ENCODE measurements around the gene IGFBP4. TPM values are rescaled to one million over a fixed set of nuclear protein-coding genes. Genes with fewer than 3 reads are reported as not detected.

The IGFBP4 gene
- total and polyA plus RNA-seq, 3 donors from 2014 or later, result 67.9 to 317 (median 76.7) TPM

DNA sequence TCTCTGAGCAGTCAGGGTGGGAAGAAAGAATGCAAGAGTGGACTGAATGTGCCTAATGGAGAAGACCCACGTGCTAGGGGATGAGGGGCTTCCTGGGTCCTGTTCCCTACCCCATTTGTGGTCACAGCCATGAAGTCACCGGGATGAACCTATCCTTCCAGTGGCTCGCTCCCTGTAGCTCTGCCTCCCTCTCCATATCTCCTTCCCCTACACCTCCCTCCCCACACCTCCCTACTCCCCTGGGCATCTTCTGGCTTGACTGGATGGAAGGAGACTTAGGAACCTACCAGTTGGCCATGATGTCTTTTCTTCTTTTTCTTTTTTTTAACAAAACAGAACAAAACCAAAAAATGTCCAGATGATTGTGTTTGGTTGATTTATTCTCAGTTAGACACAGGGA, 14.1 kb downstream of the IGFBP4 start:
- Histone ChIP-seq H3K4me1 (peaks cover 38% of the 10 kb centered on the region), H3K27ac (peak overlapping the region in 1 of 2 donors; percentile 73), H3K36me3 (ENCODE audit: low read depth, missing control alignments) (no peaks in the 10 kb centered on the region), H3K27me3 (no peaks in the 10 kb centered on the region), H3K4me3 (no peak overlapping the region), H3K9me3 (no peaks in the 10 kb centered on the region)
- TF ChIP-seq POLR2A (IDR thresholded peaks at IDR 0.05), result no peak
- TF ChIP-seq, protein P1, sequence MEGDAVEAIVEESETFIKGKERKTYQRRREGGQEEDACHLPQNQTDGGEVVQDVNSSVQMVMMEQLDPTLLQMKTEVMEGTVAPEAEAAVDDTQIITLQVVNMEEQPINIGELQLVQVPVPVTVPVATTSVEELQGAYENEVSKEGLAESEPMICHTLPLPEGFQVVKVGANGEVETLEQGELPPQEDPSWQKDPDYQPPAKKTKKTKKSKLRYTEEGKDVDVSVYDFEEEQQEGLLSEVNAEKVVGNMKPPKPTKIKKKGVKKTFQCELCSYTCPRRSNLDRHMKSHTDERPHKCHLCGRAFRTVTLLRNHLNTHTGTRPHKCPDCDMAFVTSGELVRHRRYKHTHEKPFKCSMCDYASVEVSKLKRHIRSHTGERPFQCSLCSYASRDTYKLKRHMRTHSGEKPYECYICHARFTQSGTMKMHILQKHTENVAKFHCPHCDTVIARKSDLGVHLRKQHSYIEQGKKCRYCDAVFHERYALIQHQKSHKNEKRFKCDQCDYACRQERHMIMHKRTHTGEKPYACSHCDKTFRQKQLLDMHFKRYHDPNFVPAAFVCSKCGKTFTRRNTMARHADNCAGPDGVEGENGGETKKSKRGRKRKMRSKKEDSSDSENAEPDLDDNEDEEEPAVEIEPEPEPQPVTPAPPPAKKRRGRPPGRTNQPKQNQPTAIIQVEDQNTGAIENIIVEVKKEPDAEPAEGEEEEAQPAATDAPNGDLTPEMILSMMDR (IDR thresholded peaks at IDR 0.05), result no peak
- intact Hi-C loops (cut with DNase I; ENCODE audit: low total_unique reads), result no loop called here
- DNase-seq, result no peak
- WGBS, 2 donors, result 68 to 90% methylated on average over 3 of the region's 3 CpGs

DNA sequence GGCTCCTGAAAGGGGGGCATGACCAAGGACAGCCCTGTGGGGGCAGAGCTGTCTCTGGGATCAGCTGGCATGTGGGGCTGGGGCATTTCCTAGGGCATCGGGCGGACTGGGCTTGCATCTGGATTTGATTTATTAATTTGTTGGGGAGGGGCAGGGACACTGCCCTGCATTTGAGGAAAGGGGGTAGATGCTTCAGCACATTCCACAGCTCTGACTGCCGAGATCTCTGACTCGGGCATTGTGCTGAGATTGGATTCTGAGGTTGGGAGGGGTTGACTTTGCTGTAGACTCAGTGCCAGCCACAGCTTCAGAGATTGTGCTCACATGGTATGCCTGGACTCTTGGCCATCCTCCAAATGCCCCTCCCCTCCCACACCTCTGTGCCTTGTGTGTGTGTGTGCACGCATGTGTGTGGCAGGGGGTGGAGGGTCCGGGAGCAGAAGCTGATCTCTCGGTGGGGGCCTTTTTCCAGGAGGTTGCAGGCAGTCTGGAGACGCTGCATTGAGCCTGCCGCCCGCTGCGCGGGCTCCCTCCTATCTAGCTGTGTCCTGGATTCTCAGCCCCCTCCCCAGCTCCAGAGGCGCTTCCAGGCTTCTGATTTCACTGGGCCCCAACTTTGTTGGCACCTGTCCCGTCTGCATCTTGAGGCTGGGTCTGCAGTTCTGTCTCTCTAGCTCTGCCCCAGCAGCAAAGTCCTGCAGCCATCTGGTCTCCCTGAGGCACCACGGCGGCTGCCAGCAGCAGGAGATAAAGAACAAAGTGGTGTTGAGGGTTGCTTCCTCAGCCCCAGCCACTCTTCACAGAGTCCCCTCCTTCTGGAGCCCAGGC, 14.9 kb downstream of the IGFBP4 start:
- TF ChIP-seq, protein P1 (IDR thresholded peaks at IDR 0.05), result no peak
- no peak for TF ChIP-seq POLR2A (IDR thresholded peaks at IDR 0.05)
- intact Hi-C loops (cut with DNase I; ENCODE audit: low total_unique reads), result no loop called here
- Histone ChIP-seq H3K27ac (peak overlapping the region in 1 of 2 donors; percentile 30), H3K4me3 (no peak overlapping the region), H3K27me3 (no peaks in the 10 kb centered on the region), H3K36me3 (ENCODE audit: low read depth, missing control alignments) (no peaks in the 10 kb centered on the region), H3K9me3 (no peaks in the 10 kb centered on the region), H3K4me1 (peaks cover 41% of the 10 kb centered on the region)
- WGBS, 2 donors, result 37 to 38% methylated on average over 10 to 12 of the region's 16 CpGs
- DNase-seq, result no peak

DNA sequence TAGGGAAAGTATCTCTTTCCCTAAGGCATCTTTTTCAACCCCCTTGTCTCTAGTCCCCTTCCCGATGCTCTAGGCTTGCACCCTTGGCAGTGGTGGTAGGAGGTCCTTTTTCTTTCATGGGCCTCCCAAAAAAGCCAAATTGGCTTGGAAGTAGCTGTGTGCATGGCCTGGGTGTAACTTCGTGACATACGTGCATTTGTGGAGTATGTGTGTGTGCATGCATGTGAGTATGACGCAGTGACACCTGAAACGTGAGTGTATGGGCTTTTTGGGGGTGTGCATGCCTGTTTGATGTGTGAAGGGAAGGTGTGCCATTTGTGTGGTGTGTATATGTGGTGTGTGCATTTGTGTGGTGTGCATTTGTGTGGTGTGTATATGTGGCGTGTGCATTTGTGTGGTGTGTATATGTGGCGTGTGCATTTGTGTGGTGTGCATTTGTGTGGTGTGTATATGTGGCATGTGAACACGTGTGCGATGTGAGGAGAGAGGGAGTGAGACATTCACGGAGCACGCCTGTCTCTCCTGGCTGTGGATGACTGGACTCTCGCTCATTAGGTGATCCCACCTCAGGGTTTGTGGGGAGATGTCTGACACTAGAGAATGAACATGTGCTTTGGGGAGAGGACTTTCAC, 15.7 kb downstream of the IGFBP4 start:
- H3K27me3 ChIP-seq, result no peaks in the 10 kb centered on the region
- H3K36me3 ChIP-seq (ENCODE audit: low read depth, missing control alignments), result no peaks in the 10 kb centered on the region
- WGBS, 2 donors, result 80 to 81% methylated on average over 12 of the region's 12 CpGs
- TF ChIP-seq, protein P1 (IDR thresholded peaks at IDR 0.05), result no peak
- no peak for TF ChIP-seq POLR2A (IDR thresholded peaks at IDR 0.05)
- no peak overlapping the region for H3K4me3 ChIP-seq
- no peaks in the 10 kb centered on the region for H3K9me3 ChIP-seq
- H3K4me1 ChIP-seq, result peaks cover 43% of the 10 kb centered on the region
- intact Hi-C loops (cut with DNase I; ENCODE audit: low total_unique reads), result no loop called here
- H3K27ac ChIP-seq, result peak overlapping the region in 1 of 2 donors; percentile 30
- DNase-seq, result no peak

DNA sequence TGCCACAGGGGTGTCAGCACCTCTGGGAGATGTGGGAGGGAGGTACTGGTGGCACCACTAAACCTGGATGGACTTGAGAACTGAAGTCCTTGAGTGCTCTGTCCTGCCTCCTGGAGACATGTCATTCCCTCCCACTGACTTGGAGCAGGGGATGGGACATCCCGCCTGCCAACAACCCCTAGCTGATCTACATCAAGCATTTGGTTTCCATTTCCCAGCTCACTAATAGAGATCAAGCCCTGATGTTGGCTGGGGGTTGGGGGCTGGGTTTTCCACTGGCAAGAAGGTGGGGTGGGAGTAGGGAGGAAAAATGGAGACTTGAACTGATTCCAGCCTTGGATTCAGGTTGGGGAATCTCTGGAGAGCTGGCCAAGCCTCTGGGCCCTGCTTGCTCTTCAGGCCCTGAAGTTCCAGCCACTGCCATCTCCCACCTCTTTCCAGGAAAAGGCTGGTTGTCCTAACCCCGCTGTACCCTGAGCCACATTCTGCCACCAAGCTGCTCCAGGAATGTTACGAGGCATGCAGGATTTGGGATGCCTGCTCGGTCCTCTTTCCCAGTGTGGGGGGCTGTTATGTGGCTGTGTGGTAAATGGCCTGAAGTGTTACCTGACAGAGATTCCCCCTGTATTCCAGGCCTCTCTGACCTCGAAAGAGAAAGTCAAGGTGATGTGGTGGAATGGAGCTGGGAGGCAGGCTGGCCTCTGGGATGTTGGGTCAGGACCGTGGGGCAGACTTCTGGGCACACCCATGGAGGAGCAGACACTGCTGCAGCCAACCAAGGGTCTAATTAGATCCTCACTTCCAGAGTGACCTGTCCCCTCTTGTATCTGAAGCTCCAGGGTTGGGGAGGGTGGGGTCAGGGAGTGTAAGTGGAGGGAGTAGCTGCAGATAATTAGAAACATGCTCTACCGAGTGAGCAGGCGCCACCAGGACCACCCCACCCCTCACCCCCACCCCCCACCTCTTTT, 16.7 kb downstream of the IGFBP4 start:
- peaks cover 47% of the 10 kb centered on the region for H3K4me1 ChIP-seq

More for the DNA sequence above, 16.7 kb downstream of the IGFBP4 start:
- Histone ChIP-seq H3K27me3 (no peaks in the 10 kb centered on the region), H3K36me3 (ENCODE audit: low read depth, missing control alignments) (no peaks in the 10 kb centered on the region), H3K27ac (no peak overlapping the region), H3K9me3 (no peaks in the 10 kb centered on the region), H3K4me3 (no peak overlapping the region)
- 67 to 77% methylated on average over 7 to 8 of the region's 8 CpGs for WGBS, 2 donors
- intact Hi-C loops (cut with DNase I; ENCODE audit: low total_unique reads), result no loop called here
- TF ChIP-seq, protein P1 (IDR thresholded peaks at IDR 0.05), result no peak
- no peak for TF ChIP-seq POLR2A (IDR thresholded peaks at IDR 0.05)
- no peak for DNase-seq

All from testis (tissue), 3 donors.